Measurements from ENCODE around the gene POT1. TPM values are rescaled to one million over a fixed set of nuclear protein-coding genes. Genes with fewer than 3 reads are reported as not detected.

POT1 gene
- total RNA-seq, 2 experiments from 2014 or later: 31.4 to 32.8 TPM

DNA sequence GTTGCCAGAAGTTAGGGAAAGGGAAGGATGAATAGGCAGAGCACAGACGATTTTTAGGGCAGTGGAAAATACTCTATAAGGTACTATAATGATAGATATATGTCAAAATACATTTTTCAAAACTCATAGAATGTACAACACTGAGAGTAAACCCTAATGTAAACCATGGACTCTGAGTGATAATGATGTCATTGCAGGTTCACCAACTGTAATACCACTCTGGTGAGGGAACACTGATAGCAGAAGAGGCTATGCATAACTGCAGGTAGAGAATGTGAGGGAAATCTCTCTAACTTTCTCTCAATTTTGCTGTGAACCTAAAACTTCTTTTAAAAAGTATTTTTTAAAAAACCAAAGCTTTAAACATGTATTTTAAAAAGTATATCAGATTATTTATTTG lies 22.1 kb downstream of the POT1 start:
- ATAC-seq (no peak), DNase-seq (no peak)
- Mint-ChIP-seq H3K4me1 (ENCODE audit: low read depth) (peaks cover 12% of the 10 kb centered on the region), H3K27me3 (no peaks in the 10 kb centered on the region), H3K27ac (no peak overlapping the region), H3K4me3 (no peak overlapping the region), H3K36me3 (ENCODE audit: low read depth) (peaks cover 28% of the 10 kb centered on the region), H3K9me3 (peaks cover 1% of the 10 kb centered on the region)
- intact Hi-C loops (cut with micrococcal nuclease): no loop called here
- TF ChIP-seq, protein P1, sequence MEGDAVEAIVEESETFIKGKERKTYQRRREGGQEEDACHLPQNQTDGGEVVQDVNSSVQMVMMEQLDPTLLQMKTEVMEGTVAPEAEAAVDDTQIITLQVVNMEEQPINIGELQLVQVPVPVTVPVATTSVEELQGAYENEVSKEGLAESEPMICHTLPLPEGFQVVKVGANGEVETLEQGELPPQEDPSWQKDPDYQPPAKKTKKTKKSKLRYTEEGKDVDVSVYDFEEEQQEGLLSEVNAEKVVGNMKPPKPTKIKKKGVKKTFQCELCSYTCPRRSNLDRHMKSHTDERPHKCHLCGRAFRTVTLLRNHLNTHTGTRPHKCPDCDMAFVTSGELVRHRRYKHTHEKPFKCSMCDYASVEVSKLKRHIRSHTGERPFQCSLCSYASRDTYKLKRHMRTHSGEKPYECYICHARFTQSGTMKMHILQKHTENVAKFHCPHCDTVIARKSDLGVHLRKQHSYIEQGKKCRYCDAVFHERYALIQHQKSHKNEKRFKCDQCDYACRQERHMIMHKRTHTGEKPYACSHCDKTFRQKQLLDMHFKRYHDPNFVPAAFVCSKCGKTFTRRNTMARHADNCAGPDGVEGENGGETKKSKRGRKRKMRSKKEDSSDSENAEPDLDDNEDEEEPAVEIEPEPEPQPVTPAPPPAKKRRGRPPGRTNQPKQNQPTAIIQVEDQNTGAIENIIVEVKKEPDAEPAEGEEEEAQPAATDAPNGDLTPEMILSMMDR (IDR thresholded peaks at IDR 0.05): no peak
- CTCF ChIA-PET: no interaction called here
- POLR2A ChIA-PET: no interaction called here

DNA sequence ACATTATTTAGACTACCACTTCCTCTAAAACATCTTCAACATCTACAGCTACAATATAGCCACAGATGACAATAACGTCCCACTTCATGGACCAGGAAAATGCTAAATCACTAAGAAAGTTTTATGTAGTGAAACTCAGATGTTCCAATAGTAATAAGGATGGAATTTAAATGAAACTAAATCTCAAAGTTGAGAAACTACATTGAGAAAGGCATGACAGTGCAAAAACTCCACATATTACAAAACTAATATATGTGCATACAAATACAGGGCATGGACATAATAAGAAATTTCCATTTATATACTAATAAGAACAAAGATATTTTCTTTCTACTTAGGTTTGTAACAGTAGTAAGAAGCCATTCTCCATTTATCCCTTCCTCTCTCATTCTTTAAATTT lies 31.1 kb downstream of the POT1 start:
- no peak overlapping the region for H3K27ac Mint-ChIP-seq
- intact Hi-C loops (cut with micrococcal nuclease): no loop called here
- POLR2A ChIA-PET: no interaction called here
- CTCF ChIA-PET: no interaction called here
- peaks cover 1% of the 10 kb centered on the region for H3K9me3 Mint-ChIP-seq
- TF ChIP-seq, protein P1 (IDR thresholded peaks at IDR 0.05): no peak
- H3K4me3 Mint-ChIP-seq: no peak overlapping the region
- ATAC-seq (no peak), DNase-seq (no peak)
- peaks cover 5% of the 10 kb centered on the region for H3K4me1 Mint-ChIP-seq (ENCODE audit: low read depth)
- peaks cover 29% of the 10 kb centered on the region for H3K36me3 Mint-ChIP-seq (ENCODE audit: low read depth)
- H3K27me3 Mint-ChIP-seq: no peaks in the 10 kb centered on the region

DNA sequence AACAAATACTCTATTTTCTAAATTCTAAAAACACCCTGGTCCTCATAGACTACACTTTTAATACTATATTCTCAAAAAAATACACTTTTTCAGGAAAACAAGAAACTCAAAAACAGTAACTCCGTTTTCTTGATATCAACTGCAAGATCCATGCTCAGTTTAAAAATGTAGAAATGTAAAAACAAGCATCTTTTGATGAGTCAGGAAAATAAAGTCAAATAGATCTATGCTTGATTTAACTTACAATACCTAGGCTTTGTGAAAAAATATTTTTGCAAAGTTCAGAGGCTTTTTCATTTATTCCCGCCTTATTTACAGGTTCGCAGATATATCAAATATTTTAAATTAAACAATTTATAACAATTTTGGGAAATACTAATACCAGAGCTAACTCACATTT lies 33.6 kb downstream of the POT1 start:
- Mint-ChIP-seq H3K4me1 (ENCODE audit: low read depth) (peaks cover 9% of the 10 kb centered on the region), H3K36me3 (ENCODE audit: low read depth) (peaks cover 28% of the 10 kb centered on the region), H3K9me3 (no peaks in the 10 kb centered on the region), H3K4me3 (no peak overlapping the region), H3K27me3 (no peaks in the 10 kb centered on the region), H3K27ac (no peak overlapping the region)
- intact Hi-C loops (cut with micrococcal nuclease): no loop called here
- ATAC-seq (no peak), DNase-seq (no peak)
- ChIA-PET CTCF (no interaction called here), POLR2A (no interaction called here)
- TF ChIP-seq, protein P1 (IDR thresholded peaks at IDR 0.05): no peak

DNA sequence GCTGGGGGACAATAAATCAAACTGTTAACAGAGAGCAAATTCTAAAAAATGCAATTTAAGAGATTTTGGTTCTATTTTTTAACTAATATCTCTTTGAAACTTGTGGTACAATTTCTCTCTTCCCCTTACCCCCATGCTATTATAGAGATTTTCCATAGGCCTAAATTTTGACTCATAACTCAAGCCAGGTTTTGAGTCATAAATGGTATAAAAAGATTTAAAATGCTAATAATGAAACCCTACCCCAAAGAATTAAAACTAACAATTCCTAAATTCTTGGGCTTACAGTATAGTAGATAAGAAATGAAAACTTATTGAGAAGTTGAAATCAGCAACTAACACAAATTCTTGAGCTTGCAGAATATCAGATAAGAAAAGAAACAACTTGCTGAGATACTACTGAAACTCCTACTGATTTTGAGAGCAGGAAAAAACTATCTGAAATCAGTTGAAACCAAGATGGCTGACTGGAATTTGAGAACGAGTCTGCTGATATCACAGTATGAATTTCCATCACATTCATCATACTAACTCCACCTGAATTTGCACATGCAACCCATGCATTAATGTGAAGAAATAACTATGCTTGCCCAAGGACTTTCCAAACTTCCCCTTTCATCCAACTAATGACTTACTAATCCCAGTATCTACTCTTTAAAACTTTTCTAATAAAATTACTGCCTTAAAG lies 36.3 kb downstream of the POT1 start:
- peaks cover 37% of the 10 kb centered on the region for H3K36me3 Mint-ChIP-seq (ENCODE audit: low read depth)

DNA sequence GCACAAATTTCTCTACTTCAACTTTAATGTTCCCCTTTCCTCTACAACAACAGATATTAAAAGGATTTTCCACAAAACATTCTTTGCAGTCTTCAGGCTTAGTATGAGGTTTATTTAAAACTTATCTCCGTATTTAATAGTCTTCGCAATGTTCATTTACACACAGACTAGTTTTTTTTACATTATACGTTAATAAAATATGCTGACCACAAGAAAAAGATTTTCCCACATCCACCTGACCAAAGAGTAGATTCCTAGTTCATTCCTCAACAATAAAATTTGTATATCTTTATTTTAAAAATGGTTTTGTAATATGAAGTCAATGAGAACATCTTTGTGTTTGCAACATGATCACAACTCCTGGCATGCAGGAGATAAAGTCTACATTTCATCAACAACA lies 42.4 kb downstream of the POT1 start:
- DNase-seq (no peak), ATAC-seq (no peak)
- intact Hi-C loops (cut with micrococcal nuclease): no loop called here
- ChIA-PET POLR2A (no interaction called here), CTCF (no interaction called here)
- Mint-ChIP-seq H3K27me3 (no peaks in the 10 kb centered on the region), H3K4me3 (no peak overlapping the region), H3K27ac (no peak overlapping the region), H3K36me3 (ENCODE audit: low read depth) (peaks cover 26% of the 10 kb centered on the region), H3K9me3 (no peaks in the 10 kb centered on the region), H3K4me1 (ENCODE audit: low read depth) (no peaks in the 10 kb centered on the region)
- TF ChIP-seq, protein P1 (IDR thresholded peaks at IDR 0.05): no peak

More for the DNA sequence above, 36.3 kb downstream of the POT1 start:
- ATAC-seq (no peak), DNase-seq (no peak)
- TF ChIP-seq, protein P1 (IDR thresholded peaks at IDR 0.05): no peak
- Mint-ChIP-seq H3K27me3 (no peaks in the 10 kb centered on the region), H3K4me1 (ENCODE audit: low read depth) (peaks cover 9% of the 10 kb centered on the region), H3K9me3 (no peaks in the 10 kb centered on the region), H3K27ac (peak overlapping the region; percentile 11), H3K4me3 (no peak overlapping the region)
- ChIA-PET POLR2A (no interaction called here), CTCF (no interaction called here)
- intact Hi-C loops (cut with micrococcal nuclease): no loop called here

All from activated CD8-positive, alpha-beta T cell treated with anti-CD3 and anti-CD28 coated beads for 36 hours (primary cell).